HL-60 (cell line): Measurements from ENCODE around the gene AFG3L2.

Source experiments
- DNase-seq, 2 experiments: peaks; one replicate each; pipeline ENCODE4 v3.0.0-alpha.2; 2010 to 2020; ENCODE audit warnings: low read depth in 1 of 2, low spot score in 1 of 2
- H3K27ac ChIP-seq: fragments of 250-450 bp; sonication (Bioruptor Pico); replicated peaks from 2 replicates; pipeline ENCODE4 v1.5.1; 2020; ENCODE audit warnings: mild to moderate bottlenecking, moderate library complexity
- H3K27me3 ChIP-seq: fragments of 250-450 bp; sonication (Bioruptor Pico); 2 replicates; pipeline ENCODE4 v1.5.1; 2021; ENCODE audit warnings: mild to moderate bottlenecking, moderate library complexity; ENCODE audit not compliant: insufficient read depth, poor library complexity, severe bottlenecking
- H3K4me3 ChIP-seq: replicated peaks from 2 replicates; pipeline ENCODE4 v1.5.1; 2011; ENCODE audit warnings: mild to moderate bottlenecking, control low read depth, low read length; ENCODE audit not compliant: insufficient read depth
- GABPA ChIP-seq: IDR thresholded peaks from 2 replicates; pipeline ENCODE4 v1.6.1; 2012; ENCODE audit warnings: low read depth
- POLR2AphosphoS5 ChIP-seq: IDR thresholded peaks from 2 replicates; pipeline ENCODE4 v1.6.1; 2012; ENCODE audit warnings: low read depth
- SPI1 ChIP-seq: IDR thresholded peaks from 2 replicates; pipeline ENCODE4 v1.6.1; 2012; ENCODE audit warnings: low read depth, mild to moderate bottlenecking, borderline replicate concordance
- TF ChIP-seq, protein P1 (sequence below): IDR thresholded peaks from one replicate; pipeline ENCODE4 v1.5.1; 2011; ENCODE audit warnings: low read length, control low read depth, inconsistent platforms; ENCODE audit not compliant: insufficient read depth
- TF ChIP-seq, protein P2 (sequence below): IDR thresholded peaks from 2 replicates; pipeline ENCODE4 v1.6.1; 2012; ENCODE audit warnings: low read depth; ENCODE audit not compliant: insufficient replicate concordance

Gene AFG3L2

DNA sequence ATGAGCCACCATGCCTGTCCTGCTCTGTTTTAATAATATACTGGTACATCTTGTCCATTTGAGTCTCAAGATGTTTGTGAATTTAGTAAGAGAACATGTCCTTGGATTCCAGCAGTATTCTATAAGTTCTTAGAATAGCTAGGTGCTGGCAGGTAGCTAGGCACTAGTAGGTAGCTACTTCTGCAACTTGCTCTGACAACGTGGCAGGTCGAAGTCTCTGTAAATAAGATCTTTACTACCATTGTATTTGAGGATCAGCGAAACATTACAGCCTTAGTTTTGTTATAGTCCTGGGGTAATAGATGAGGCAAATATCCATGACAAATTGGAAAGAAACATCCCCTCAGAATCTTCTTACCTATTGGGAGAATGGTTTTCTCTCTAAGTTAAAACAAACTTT, 16.5 kb upstream of the AFG3L2 start:
- TF ChIP-seq GABPA (no peak), POLR2AphosphoS5 (no peak), SPI1 (no peak)
- TF ChIP-seq, protein P1, sequence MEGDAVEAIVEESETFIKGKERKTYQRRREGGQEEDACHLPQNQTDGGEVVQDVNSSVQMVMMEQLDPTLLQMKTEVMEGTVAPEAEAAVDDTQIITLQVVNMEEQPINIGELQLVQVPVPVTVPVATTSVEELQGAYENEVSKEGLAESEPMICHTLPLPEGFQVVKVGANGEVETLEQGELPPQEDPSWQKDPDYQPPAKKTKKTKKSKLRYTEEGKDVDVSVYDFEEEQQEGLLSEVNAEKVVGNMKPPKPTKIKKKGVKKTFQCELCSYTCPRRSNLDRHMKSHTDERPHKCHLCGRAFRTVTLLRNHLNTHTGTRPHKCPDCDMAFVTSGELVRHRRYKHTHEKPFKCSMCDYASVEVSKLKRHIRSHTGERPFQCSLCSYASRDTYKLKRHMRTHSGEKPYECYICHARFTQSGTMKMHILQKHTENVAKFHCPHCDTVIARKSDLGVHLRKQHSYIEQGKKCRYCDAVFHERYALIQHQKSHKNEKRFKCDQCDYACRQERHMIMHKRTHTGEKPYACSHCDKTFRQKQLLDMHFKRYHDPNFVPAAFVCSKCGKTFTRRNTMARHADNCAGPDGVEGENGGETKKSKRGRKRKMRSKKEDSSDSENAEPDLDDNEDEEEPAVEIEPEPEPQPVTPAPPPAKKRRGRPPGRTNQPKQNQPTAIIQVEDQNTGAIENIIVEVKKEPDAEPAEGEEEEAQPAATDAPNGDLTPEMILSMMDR: no peak
- TF ChIP-seq, protein P2, sequence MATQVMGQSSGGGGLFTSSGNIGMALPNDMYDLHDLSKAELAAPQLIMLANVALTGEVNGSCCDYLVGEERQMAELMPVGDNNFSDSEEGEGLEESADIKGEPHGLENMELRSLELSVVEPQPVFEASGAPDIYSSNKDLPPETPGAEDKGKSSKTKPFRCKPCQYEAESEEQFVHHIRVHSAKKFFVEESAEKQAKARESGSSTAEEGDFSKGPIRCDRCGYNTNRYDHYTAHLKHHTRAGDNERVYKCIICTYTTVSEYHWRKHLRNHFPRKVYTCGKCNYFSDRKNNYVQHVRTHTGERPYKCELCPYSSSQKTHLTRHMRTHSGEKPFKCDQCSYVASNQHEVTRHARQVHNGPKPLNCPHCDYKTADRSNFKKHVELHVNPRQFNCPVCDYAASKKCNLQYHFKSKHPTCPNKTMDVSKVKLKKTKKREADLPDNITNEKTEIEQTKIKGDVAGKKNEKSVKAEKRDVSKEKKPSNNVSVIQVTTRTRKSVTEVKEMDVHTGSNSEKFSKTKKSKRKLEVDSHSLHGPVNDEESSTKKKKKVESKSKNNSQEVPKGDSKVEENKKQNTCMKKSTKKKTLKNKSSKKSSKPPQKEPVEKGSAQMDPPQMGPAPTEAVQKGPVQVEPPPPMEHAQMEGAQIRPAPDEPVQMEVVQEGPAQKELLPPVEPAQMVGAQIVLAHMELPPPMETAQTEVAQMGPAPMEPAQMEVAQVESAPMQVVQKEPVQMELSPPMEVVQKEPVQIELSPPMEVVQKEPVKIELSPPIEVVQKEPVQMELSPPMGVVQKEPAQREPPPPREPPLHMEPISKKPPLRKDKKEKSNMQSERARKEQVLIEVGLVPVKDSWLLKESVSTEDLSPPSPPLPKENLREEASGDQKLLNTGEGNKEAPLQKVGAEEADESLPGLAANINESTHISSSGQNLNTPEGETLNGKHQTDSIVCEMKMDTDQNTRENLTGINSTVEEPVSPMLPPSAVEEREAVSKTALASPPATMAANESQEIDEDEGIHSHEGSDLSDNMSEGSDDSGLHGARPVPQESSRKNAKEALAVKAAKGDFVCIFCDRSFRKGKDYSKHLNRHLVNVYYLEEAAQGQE: no peak
- DNase-seq: no peak
- H3K27me3 ChIP-seq: peaks cover 14% of the 10 kb centered on the region
- H3K27ac ChIP-seq: no peak overlapping the region
- no peak overlapping the region for H3K4me3 ChIP-seq

DNA sequence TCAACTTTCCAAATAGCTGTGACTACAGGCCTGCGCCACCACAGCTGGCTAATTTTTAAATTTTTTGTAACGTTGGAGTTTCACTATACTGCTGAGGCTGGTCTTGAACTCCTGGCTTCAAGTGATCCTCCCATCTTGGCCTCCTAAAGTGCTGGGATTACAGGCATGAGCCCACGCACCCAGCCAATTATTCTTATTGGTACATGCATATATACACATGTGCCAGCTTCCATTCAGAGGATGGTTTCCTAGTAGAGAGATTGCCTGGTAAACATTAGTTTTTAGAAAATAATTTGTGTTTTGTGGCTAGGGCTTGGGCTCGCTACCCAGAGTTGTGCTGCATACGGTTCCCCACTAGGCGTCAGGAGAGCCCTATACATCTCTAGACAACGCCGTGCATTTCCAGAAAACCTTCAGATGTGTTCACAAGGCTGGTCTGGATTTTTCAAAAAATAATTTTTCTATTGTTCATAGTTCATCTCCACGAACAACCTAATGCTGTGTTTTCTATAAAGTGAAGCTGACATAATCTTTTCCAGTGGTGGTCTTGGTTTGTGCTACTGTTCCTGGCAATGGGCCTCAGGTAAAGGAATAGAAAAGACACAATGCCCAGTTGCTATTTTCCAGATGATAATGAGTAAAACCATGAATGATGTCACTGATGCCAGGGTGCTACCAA, 14.6 kb upstream of the AFG3L2 start:
- peak in 1 of 2 experiments; percentile 57 for DNase-seq
- TF ChIP-seq GABPA: no peak
- TF ChIP-seq, protein P2: no peak
- TF ChIP-seq, protein P1: peak; percentile 97
- no peak overlapping the region for H3K4me3 ChIP-seq
- H3K27me3 ChIP-seq: peaks cover 14% of the 10 kb centered on the region
- no peak overlapping the region for H3K27ac ChIP-seq

DNA sequence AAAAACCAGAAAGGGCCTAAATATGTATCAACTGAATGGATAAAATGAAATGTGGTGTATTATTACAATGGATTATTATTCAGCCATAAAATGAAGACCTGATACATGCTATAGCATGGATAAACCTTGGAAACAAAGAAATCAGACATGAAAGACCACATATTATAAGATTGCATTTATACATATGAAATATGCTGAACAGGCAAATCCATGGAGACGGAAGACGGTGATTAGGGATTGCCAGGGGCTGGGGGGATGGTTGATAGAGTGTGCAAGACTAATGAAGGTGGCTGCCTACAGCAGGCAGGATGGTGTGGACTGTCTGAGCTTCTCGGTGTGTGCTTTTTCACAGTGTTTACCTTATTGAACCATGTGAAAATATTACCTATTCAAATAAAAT, 11.4 kb upstream of the AFG3L2 start:
- TF ChIP-seq POLR2AphosphoS5: no peak
- no peak for TF ChIP-seq SPI1
- TF ChIP-seq, protein P2: no peak
- TF ChIP-seq, protein P1: no peak
- TF ChIP-seq GABPA: no peak
- Histone ChIP-seq H3K27me3 (peaks cover 2% of the 10 kb centered on the region), H3K4me3 (no peak overlapping the region), H3K27ac (no peak overlapping the region)
- no peak for DNase-seq
